PC-3 (cell line): ENCODE measurements around the gene NEO1. TPM values are rescaled to one million over a fixed set of nuclear protein-coding genes. Genes with fewer than 3 reads are reported as not detected.

Experiments used
- ATAC-seq: fragments of 200-7000 bp; cut with Tn5 transposase; 2 replicates; pipeline ENCODE4 v1.9.1; 2020; ENCODE audit warnings: mild to moderate bottlenecking, moderate library complexity
- BruUV-seq: library from RNA; stranded (reverse); fragments of 400-500 nt; replicated peaks from 2 replicates; lab custom pipeline; 2021; lab: Mats Ljungman, UMichigan
- CTCF ChIA-PET: fragments of 300-600 bp; sonication (Branson Sonifier 250); formaldehyde crosslinking; loops from one replicate; lab custom pipeline; 2022; ENCODE audit warnings: antibody characterized with exemption; lab: Charles Lee
- POLR2A ChIA-PET: fragments of 300-600 bp; sonication (Branson Sonifier 250); formaldehyde crosslinking; loops from one replicate; lab custom pipeline; 2022; ENCODE audit warnings: antibody characterized with exemption; ENCODE audit not compliant: unreplicated experiment; lab: Charles Lee
- DNase-seq: peaks from one replicate; pipeline ENCODE4 v3.0.0-alpha.2; 2015
- H2AFZ ChIP-seq: fragments of 300-600 bp; sonication (generic); 2 replicates; pipeline ENCODE4 v1.6.0; 2016; ENCODE audit warnings: antibody characterized with exemption, low read length
- H3F3A ChIP-seq: fragments of 300-600 bp; sonication (generic); one replicate; pipeline ENCODE4 v1.6.0; 2017; ENCODE audit warnings: antibody characterized with exemption, low read length, control low read depth, mild to moderate bottlenecking; ENCODE audit not compliant: unreplicated experiment
- H3K27ac ChIP-seq: fragments of 300-600 bp; sonication (generic); 2 replicates; pipeline ENCODE4 v1.5.1; 2016; ENCODE audit warnings: mild to moderate bottlenecking, low read length
- H3K27me3 ChIP-seq: fragments of 300-600 bp; sonication (generic); 2 replicates; pipeline ENCODE4 v1.6.1; 2016; ENCODE audit warnings: low read length, mixed read lengths
- H3K36me3 ChIP-seq: fragments of 300-600 bp; sonication (generic); 2 replicates; pipeline ENCODE4 v1.6.1; 2016; ENCODE audit warnings: low read depth, mixed run types, low read length, mixed read lengths
- H3K4me1 ChIP-seq: fragments of 300-600 bp; sonication (generic); 2 replicates; pipeline ENCODE4 v1.5.1; 2016; ENCODE audit warnings: low read length; ENCODE audit not compliant: insufficient read depth
- H3K4me2 ChIP-seq: fragments of 300-600 bp; sonication (generic); 2 replicates; pipeline ENCODE4 v1.6.0; 2016; ENCODE audit warnings: low read length
- H3K4me3 ChIP-seq: fragments of 300-600 bp; sonication (generic); 2 replicates; pipeline ENCODE4 v1.5.1; 2016; ENCODE audit warnings: mild to moderate bottlenecking, low read length, mixed read lengths
- H3K79me2 ChIP-seq: fragments of 300-600 bp; sonication (generic); 2 replicates; pipeline ENCODE4 v1.6.1; 2017; ENCODE audit warnings: low read length, mixed read lengths
- H3K9ac ChIP-seq: fragments of 300-600 bp; sonication (generic); 2 replicates; pipeline ENCODE4 v1.6.0; 2016; ENCODE audit warnings: mild to moderate bottlenecking, low read length
- H3K9me2 ChIP-seq: fragments of 300-600 bp; sonication (generic); replicated peaks from 2 replicates; pipeline ENCODE4 v1.6.1; 2016; ENCODE audit warnings: mixed run types, low read length, mixed read lengths
- H3K9me3 ChIP-seq: fragments of 300-600 bp; sonication (generic); 2 replicates; pipeline ENCODE4 v1.6.1; 2016; ENCODE audit warnings: low read length, mixed read lengths
- H4K20me1 ChIP-seq: fragments of 300-600 bp; sonication (generic); 2 replicates; pipeline ENCODE4 v1.6.1; 2016; ENCODE audit warnings: low read length, mixed read lengths
- EZH2 ChIP-seq: fragments of 300-600 bp; sonication (generic); IDR thresholded peaks from one replicate; pipeline ENCODE4 v1.6.1; 2017; ENCODE audit warnings: antibody characterized with exemption, mild to moderate bottlenecking, low read length; ENCODE audit not compliant: unreplicated experiment
- EZH2phosphoT487 ChIP-seq: fragments of 300-600 bp; sonication (generic); IDR thresholded peaks from 2 replicates; pipeline ENCODE4 v1.6.1; 2018; ENCODE audit warnings: mild to moderate bottlenecking, antibody characterized with exemption, low read length, borderline replicate concordance
- intact Hi-C: fragments of 100-400 bp; cut with micrococcal nuclease; formaldehyde crosslinking; loops from 2 replicates; pipeline ENCODE4 v1.9.0; 2023
- total RNA-seq: library from RNA; depleted of rRNA; stranded (reverse); fragments of >200 nt; gene quantifications from 2 replicates; pipeline ENCODE4 v1.2.3, GENCODE V29; 2014
- TF ChIP-seq, protein P1 (sequence below): fragments of 300-600 bp; sonication (generic); conservative IDR thresholded peaks from 2 replicates; pipeline ENCODE4 v1.5.1; 2017; ENCODE audit warnings: antibody characterized with exemption, low read depth, mild to moderate bottlenecking, low read length

NEO1 gene
- total RNA-seq, 1 experiment from 2014 or later: 1.2 TPM

DNA sequence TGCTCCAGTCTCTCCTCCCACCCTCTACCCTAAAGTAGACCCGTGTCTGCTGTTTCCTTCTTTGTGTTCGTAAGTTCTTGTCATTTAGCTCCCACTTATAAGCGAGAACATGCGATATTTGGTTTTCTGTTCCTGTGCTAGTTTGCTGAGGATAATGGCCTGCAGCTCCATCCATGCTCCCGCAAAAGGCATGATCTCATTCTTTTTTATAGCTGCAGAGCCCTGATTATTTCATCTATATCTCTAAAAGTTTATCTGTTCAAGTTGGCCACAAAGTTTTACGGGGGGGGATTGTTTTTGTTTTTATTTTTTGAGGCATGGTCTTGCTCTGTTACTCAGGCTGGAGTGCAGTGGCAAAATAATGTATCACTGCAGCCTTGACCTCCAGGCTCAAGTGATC, 4.4 kb upstream of the NEO1 start:
- 0 out of 2 replicates have a peak, but pooled peaks cover 6% of the 10 kb centered on the region for H4K20me1 ChIP-seq
- ChIA-PET POLR2A (no interaction called here), CTCF (interaction anchor here (0.7 kb wide), 1 partner anchor 211 kb away, joined by 7 read pairs; no protein-coding TSS in a partner anchor)
- no peaks in the 10 kb centered on the region for H3F3A ChIP-seq
- no peaks in the 10 kb centered on the region for H3K79me2 ChIP-seq
- no TSS peak for BruUV-seq
- no peaks in the 10 kb centered on the region for H3K9me2 ChIP-seq
- H3K9ac ChIP-seq: no peak overlapping the region
- no peak overlapping the region for H3K4me2 ChIP-seq
- H3K9me3 ChIP-seq: no peaks in the 10 kb centered on the region
- H3K36me3 ChIP-seq: no peaks in the 10 kb centered on the region
- TF ChIP-seq, protein P1, sequence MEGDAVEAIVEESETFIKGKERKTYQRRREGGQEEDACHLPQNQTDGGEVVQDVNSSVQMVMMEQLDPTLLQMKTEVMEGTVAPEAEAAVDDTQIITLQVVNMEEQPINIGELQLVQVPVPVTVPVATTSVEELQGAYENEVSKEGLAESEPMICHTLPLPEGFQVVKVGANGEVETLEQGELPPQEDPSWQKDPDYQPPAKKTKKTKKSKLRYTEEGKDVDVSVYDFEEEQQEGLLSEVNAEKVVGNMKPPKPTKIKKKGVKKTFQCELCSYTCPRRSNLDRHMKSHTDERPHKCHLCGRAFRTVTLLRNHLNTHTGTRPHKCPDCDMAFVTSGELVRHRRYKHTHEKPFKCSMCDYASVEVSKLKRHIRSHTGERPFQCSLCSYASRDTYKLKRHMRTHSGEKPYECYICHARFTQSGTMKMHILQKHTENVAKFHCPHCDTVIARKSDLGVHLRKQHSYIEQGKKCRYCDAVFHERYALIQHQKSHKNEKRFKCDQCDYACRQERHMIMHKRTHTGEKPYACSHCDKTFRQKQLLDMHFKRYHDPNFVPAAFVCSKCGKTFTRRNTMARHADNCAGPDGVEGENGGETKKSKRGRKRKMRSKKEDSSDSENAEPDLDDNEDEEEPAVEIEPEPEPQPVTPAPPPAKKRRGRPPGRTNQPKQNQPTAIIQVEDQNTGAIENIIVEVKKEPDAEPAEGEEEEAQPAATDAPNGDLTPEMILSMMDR: no peak
- no peak for TF ChIP-seq EZH2phosphoT487
- no peak for TF ChIP-seq EZH2
- H3K27ac ChIP-seq: no peak overlapping the region
- H3K4me1 ChIP-seq: 0 out of 2 replicates have a peak, but pooled peaks cover 1% of the 10 kb centered on the region
- intact Hi-C loops: no loop called here
- ATAC-seq (no peak), DNase-seq (no peak)
- no peak overlapping the region for H2AFZ ChIP-seq
- H3K4me3 ChIP-seq: no peak overlapping the region
- peaks cover 41% of the 10 kb centered on the region for H3K27me3 ChIP-seq

DNA sequence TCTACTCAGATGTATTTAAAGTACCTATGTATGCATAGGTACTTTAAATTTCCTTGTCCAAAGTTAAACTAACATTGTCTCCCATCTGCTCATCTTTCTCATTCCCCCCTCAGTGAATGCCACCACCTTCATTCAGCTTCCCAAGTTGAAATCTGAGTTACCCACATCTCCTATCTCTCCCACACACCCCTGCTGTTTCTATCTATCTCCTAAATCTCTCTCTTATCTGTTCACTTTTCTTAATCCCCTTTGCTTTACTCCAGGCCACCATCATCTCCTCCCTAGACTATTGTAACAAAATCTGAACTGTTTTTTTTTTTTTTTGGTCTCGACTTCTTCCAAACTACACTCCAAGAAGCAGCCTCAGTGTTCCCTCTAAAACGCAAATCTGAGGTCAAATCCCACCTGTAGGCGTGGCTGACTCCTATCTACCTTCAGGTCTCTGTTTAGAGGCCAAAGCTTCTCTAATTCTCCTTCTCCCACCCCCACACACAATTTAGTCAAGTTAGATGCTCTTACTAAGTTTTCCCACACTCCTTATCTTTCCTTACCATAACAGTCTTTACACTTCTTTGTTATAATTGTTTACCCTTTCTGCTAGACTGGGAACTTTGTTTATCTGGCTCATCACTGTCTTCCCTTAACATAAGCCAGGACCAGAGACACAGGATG, 3.5 kb upstream of the NEO1 start:
- Histone ChIP-seq H2AFZ (no peak overlapping the region), H3K79me2 (no peaks in the 10 kb centered on the region), H3K4me2 (no peak overlapping the region), H3K27ac (no peak overlapping the region), H4K20me1 (0 out of 2 replicates have a peak, but pooled peaks cover 6% of the 10 kb centered on the region), H3K27me3 (peaks cover 48% of the 10 kb centered on the region), H3K4me1 (0 out of 2 replicates have a peak, but pooled peaks cover 3% of the 10 kb centered on the region), H3K4me3 (no peak overlapping the region), H3K9me2 (no peaks in the 10 kb centered on the region), H3K9me3 (no peaks in the 10 kb centered on the region), H3F3A (no peaks in the 10 kb centered on the region), H3K36me3 (no peaks in the 10 kb centered on the region), H3K9ac (no peak overlapping the region)
- BruUV-seq: no TSS peak
- ATAC-seq (no peak), DNase-seq (no peak)
- intact Hi-C loops: no loop called here
- CTCF ChIA-PET: no interaction called here
- TF ChIP-seq EZH2 (no peak), EZH2phosphoT487 (no peak)
- TF ChIP-seq, protein P1: no peak
- POLR2A ChIA-PET: no interaction called here
